ENCODE data around the gene MTMR2.
"Not testable (repeated sequence)": the region's sequence is repeated elsewhere in the genome, so short reads cannot be mapped to it uniquely, and the experiment has no call there.

Gene MTMR2

GRCh38 chr11:95883381-95883780 lies 40.5 kb downstream of the MTMR2 start:
- DNase-seq, result no peak

GRCh38 chr11:95877291-95877690 lies 46.6 kb downstream of the MTMR2 start:
- DNase-seq, result no peak

DNA sequence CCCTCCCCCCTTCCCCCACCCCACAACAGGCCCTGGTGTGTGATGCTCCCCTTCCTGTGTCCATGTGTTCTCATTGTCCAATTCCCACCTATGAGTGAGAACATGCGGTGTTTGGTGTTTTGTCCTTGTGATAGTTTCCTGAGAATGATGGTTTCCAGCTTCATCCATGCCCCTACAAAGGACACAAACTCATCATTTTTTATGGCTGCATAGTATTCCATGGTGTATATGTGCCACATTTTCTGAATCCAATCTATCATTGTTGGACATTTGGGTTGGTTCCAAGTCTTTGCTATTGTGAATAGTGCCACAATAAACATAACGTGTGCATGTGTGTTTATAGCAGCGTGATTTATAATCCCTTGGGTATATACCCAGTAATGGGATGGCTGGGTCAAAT lies 53.0 kb downstream of the MTMR2 start:
- DNase-seq, result not testable (repeated sequence)

- DNase-seq, result no peak
Measured at GRCh38 chr11:95867105-95867504, 56.8 kb downstream of the MTMR2 start.

- no peak for DNase-seq
Measured at GRCh38 chr11:95863486-95864140, 60.3 kb downstream of the MTMR2 start.

DNA sequence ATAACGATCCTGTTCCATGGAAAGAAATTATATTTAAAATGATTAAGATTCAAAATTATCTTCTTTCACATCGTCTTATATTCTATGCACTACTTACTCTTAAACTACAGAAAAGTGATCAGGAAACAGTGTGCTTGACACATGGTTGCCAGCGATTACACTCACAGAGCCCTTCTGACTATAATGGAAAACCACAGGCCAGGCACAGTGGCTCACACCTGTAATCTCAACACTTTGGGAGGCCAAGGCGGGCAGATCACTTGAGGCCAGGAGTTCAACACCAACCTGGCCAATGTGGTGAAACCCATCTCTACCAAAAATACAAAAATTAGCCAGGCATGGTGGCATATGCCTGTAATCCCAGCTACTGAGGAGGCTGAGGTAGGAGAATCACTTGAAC lies 63.9 kb downstream of the MTMR2 start:
- not testable (repeated sequence) for DNase-seq

DNA sequence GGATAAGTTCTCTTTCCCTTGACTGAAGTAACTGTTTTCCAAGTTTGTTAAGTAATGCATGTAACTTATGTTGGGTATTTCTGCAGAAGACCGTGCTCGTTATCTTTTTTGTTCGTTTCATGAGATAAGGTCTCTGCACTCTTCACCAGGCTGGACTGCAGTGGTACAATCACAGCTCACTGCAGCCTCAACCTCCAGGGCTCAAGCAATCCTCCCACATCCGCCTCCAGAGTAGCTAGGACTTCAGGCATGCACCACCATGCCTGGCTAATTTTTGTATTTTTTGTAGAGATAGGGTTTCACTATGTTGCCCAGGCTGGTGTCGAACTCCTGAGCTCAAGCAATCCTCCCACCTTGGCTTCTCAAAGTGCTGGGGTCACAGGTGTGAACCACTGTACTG lies 69.5 kb downstream of the MTMR2 start:
- not testable (repeated sequence) for DNase-seq

GRCh38 chr11:95853862-95854261 lies 70.0 kb downstream of the MTMR2 start:
- DNase-seq, result no peak

DNA sequence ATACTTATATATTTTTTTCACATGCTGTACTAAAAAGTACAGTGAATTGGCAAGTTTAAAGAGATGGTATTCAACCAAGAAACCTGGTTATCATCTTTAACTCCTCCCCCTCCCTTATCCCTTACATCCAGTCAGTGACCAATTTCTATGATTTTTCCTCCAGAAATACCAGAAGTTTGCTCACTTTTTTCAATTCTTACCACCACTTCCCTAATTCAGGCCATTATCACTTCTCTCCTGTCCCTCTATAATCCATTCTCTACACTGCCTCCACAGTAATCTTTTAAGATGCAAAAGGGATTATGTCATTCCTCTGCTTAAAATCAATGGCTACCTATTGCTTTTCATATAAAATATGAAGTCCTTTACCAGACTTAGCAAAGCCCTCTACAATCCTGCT lies 70.8 kb downstream of the MTMR2 start:
- DNase-seq, result no peak

DNA sequence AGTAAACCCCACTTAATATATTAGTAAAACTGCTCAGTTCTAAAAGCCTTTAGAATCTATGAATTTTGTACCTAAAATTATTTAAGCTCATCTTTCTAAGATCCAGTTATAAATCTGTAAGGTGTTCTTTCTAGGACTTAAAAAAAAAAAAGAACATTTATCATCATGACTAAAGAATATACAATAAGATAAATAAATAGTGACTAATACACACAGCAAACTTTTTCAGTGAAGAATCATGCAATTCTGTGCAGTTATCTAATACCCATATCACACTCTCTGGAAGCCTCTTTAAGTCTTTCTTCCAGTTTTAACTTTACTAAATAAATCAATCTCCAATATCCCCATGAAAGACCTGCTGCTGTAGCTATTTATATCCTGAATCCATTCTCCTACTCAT lies 73.8 kb downstream of the MTMR2 start:
- DNase-seq, result no peak

GRCh38 chr11:95849087-95849825 lies 74.7 kb downstream of the MTMR2 start:
- peak; percentile 27 for DNase-seq

- no peak for DNase-seq
Measured at GRCh38 chr11:95845167-95845566, 78.7 kb downstream of the MTMR2 start.

- DNase-seq, result peak; percentile 60
Measured at GRCh38 chr11:95835768-95836488, 88.0 kb downstream of the MTMR2 start.

- DNase-seq, result no peak
Measured at GRCh38 chr11:95835351-95835750, 88.6 kb downstream of the MTMR2 start.

GRCh38 chr11:95833378-95833777 lies 90.5 kb downstream of the MTMR2 start:
- no peak for DNase-seq

DNA sequence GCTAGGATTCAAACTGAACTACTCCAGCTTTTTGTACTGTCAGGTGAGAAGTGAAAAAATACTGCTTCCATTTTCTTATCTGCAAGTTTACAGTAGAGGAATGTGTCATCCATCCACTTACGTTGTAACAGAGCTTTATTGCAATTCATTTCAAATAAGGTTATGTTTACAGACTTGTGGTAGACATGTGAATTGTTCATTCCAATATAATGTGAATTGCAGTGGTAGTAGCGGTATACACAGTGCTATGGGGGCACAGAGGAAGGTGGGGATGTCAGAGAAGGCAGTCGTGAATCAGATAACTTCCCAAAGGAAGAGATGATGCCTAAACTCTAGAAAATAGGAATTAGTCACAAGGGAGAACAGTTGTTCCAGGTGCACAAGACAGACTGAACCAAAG lies 91.1 kb downstream of the MTMR2 start:
- no peak for DNase-seq

- DNase-seq, result no peak
Measured at GRCh38 chr11:95831198-95831883, 92.6 kb downstream of the MTMR2 start.

GRCh38 chr11:95829580-95830259 lies 94.2 kb downstream of the MTMR2 start:
- no peak for DNase-seq

DNA sequence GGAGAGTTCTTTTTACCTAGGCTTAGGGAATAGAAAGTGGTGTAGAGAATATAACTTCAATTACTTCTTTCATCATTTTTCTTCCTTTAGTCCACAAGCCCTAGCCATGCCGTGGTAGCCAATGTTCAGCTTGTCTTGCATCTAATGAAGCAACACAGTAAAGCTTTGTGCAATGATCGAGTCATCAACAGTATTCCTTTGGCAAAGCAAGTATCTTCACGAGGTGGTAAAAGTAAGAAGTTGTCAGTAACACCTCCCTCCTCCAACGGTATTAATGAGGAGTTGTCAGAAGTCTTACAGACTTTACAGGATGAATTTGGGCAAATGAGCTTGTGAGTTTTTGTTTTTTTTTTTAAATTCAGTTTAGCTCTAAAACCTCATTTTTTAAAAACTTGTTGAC lies 96.2 kb downstream of the MTMR2 start:
- no peak for DNase-seq

- DNase-seq, result no peak
Measured at GRCh38 chr11:95821640-95822039, 102.3 kb downstream of the MTMR2 start.

DNA sequence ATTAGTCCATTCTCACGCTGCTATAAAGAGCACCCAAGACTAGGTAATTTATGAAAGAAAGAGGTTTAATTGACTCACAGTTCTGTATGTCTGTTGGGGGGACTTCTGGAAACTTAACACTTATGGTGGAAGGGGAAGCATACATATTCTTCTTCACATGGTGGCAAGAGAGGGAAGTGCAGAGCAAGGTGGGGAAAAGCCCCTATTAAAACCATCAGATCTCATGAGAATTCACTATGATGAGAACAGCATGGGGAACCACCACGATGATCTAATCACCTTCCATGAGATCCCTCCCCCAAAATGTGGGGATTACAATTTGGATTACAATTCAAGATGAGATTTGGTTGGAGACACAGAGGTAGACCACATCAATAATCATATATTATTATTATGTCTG lies 107.9 kb downstream of the MTMR2 start:
- no peak for DNase-seq

DNA sequence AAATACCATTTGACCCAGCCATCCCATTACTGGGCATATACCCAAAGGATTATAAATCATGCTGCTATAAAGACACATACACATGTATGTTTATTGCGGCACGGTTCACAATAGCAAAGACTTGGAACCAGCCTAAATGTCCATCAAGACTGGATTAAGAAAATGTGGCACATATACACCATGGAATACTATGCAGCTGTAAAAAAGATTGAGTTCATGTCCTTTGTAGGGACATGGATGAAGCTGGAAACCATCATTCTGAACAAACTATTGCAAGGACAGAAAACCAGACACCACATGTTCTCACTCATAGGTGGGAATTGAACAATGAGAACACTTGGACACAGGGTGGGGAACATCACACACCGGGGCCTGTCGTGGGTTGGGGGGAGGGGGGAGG lies 112.9 kb downstream of the MTMR2 start:
- not testable (repeated sequence) for DNase-seq

DNA sequence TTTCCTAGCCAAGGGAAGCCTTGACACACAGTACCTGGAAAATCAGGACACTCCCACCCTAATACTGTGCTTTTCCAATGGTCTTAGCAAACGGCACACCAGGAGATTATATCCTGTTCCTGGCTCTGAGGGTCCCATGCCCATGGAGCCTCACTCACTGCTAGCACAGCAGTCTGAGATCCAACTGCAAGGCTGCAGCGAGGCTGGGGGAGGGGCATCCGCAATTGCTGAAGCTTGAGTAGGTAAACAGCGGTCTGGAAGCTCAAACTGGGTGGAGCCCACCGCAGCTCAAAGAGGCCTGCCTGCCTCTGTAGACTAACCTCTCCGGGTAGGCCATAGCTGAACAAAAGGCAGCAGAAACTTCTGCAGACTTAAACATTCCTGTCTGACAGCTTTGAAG lies 117.4 kb downstream of the MTMR2 start:
- DNase-seq, result not testable (repeated sequence)
